WTC11 (cell line): ENCODE results near the gene NBL1. TPM values are rescaled to one million over a fixed set of nuclear protein-coding genes. Genes with fewer than 3 reads are reported as not detected.

Experiments
- ATAC-seq: fragments of 200-7000 bp; cut with Tn5 transposase; 2 replicates; pipeline ENCODE4 v1.10.0; 2021; ENCODE audit warnings: mild to moderate bottlenecking, moderate library complexity
- CTCF ChIA-PET: fragments of 300-600 bp; sonication (Branson Sonifier 250); formaldehyde crosslinking; loops from one replicate; lab custom pipeline; 2021; ENCODE audit warnings: antibody characterized with exemption; lab: Charles Lee
- POLR2A ChIA-PET: fragments of 350-600 bp; sonication (Branson Sonifier 250); formaldehyde crosslinking; loops from one replicate; lab custom pipeline; 2021; ENCODE audit warnings: antibody characterized with exemption; lab: Charles Lee
- DNase-seq: peaks from one replicate; pipeline ENCODE4 v3.0.0; 2021; ENCODE audit warnings: low spot score
- H3K27ac Mint-ChIP-seq: 2 replicates; pipeline ENCODE4 v1.8.0; 2021; ENCODE audit warnings: mixed read lengths
- H3K27me3 Mint-ChIP-seq: 2 replicates; pipeline ENCODE4 v1.8.0; 2021; ENCODE audit warnings: low read depth, mild to moderate bottlenecking, moderate library complexity, mixed read lengths
- H3K36me3 Mint-ChIP-seq: 2 replicates; pipeline ENCODE4 v1.8.0; 2021; ENCODE audit warnings: mixed read lengths
- H3K4me1 Mint-ChIP-seq: 2 replicates; pipeline ENCODE4 v1.8.0; 2022; ENCODE audit warnings: mixed read lengths
- H3K4me3 Mint-ChIP-seq: 2 replicates; pipeline ENCODE4 v1.8.0; 2021; ENCODE audit warnings: mild to moderate bottlenecking, moderate library complexity, mixed read lengths
- H3K9me3 Mint-ChIP-seq: 2 replicates; pipeline ENCODE4 v1.8.0; 2021; ENCODE audit warnings: mixed read lengths
- FOXK1 ChIP-seq: sonication (generic); formaldehyde crosslinking; IDR thresholded peaks from 2 replicates; pipeline ENCODE4 v1.8.0; 2022; ENCODE audit warnings: mild to moderate bottlenecking, moderate library complexity, missing genetic modification reagents
- GTF2I ChIP-seq: fragments of 250-450 bp; sonication (Bioruptor Pico); conservative IDR thresholded peaks from 2 replicates; pipeline ENCODE4 v1.4.0; 2021; ENCODE audit warnings: mild to moderate bottlenecking
- IRF2 ChIP-seq: sonication (generic); formaldehyde crosslinking; IDR thresholded peaks from 2 replicates; pipeline ENCODE4 v1.8.0; 2022; ENCODE audit warnings: low read depth, missing genetic modification reagents, borderline replicate concordance
- KAT7 ChIP-seq: sonication (generic); formaldehyde crosslinking; IDR thresholded peaks from 2 replicates; pipeline ENCODE4 v1.8.1; 2023; ENCODE audit warnings: missing genetic modification reagents, mild to moderate bottlenecking, borderline replicate concordance
- NFE2L1 ChIP-seq: sonication (generic); formaldehyde crosslinking; IDR thresholded peaks from 2 replicates; pipeline ENCODE4 v1.8.1; 2023; ENCODE audit warnings: missing genetic modification reagents
- NFYB ChIP-seq: sonication (generic); formaldehyde crosslinking; conservative IDR thresholded peaks from 2 replicates; pipeline ENCODE4 v1.8.0; 2022; ENCODE audit warnings: low read depth, missing genetic modification reagents
- NR3C1 ChIP-seq: sonication (generic); formaldehyde crosslinking; conservative IDR thresholded peaks from 2 replicates; pipeline ENCODE4 v1.8.1; 2023; ENCODE audit warnings: low read depth, mild to moderate bottlenecking, missing genetic modification reagents
- PRRX2 ChIP-seq: fragments of 250-450 bp; sonication (Bioruptor Pico); IDR thresholded peaks from 2 replicates; pipeline ENCODE4 v1.8.0; 2021; ENCODE audit warnings: mild to moderate bottlenecking
- ZBTB21 ChIP-seq: sonication (generic); formaldehyde crosslinking; IDR thresholded peaks from 2 replicates; pipeline ENCODE4 v1.8.1; 2023; ENCODE audit warnings: mild to moderate bottlenecking, missing genetic modification reagents, borderline replicate concordance
- ZNF121 ChIP-seq: sonication (generic); formaldehyde crosslinking; IDR thresholded peaks from 2 replicates; pipeline ENCODE4 v1.8.0; 2023; ENCODE audit warnings: missing genetic modification reagents
- ZNF317 ChIP-seq: sonication (generic); formaldehyde crosslinking; IDR thresholded peaks from 2 replicates; pipeline ENCODE4 v1.8.1; 2023; ENCODE audit warnings: low read depth, mild to moderate bottlenecking, moderate library complexity, missing genetic modification reagents, borderline replicate concordance
- total RNA-seq: library from RNA; stranded (reverse); gene quantifications from 3 replicates; pipeline ENCODE4 v1.2.3, GENCODE V29; 2021
- TF ChIP-seq, protein P1 (sequence below): sonication (generic); formaldehyde crosslinking; IDR thresholded peaks from 2 replicates; pipeline ENCODE4 v1.8.1; 2022; ENCODE audit warnings: mild to moderate bottlenecking, moderate library complexity, missing genetic modification reagents
- TF ChIP-seq, protein P2 (sequence below): sonication (generic); formaldehyde crosslinking; IDR thresholded peaks from 2 replicates; pipeline ENCODE4 v1.8.0; 2023; ENCODE audit warnings: missing genetic modification reagents, mild to moderate bottlenecking, borderline replicate concordance
- TF ChIP-seq, protein P3 (sequence below): sonication (generic); formaldehyde crosslinking; IDR thresholded peaks from 2 replicates; pipeline ENCODE4 v1.8.0; 2022; ENCODE audit warnings: mild to moderate bottlenecking, missing genetic modification reagents
- TF ChIP-seq, protein P4 (sequence below): sonication (generic); formaldehyde crosslinking; IDR thresholded peaks from 2 replicates; pipeline ENCODE4 v1.8.1; 2023; ENCODE audit warnings: mild to moderate bottlenecking, moderate library complexity, missing genetic modification reagents
- TF ChIP-seq, protein P5 (sequence below): sonication (generic); formaldehyde crosslinking; IDR thresholded peaks from 2 replicates; pipeline ENCODE4 v1.8.1; 2022; ENCODE audit warnings: missing genetic modification reagents, borderline replicate concordance
- TF ChIP-seq, protein P6 (sequence below): sonication (generic); formaldehyde crosslinking; IDR thresholded peaks from 2 replicates; pipeline ENCODE4 v1.8.0; 2022; ENCODE audit warnings: mild to moderate bottlenecking, missing genetic modification reagents
- TF ChIP-seq, protein P7 (sequence below): fragments of 250-450 bp; sonication (Bioruptor Pico); IDR thresholded peaks from 2 replicates; pipeline ENCODE4 v1.9.0; 2021; ENCODE audit warnings: moderate library complexity, mild to moderate bottlenecking, inconsistent platforms, borderline replicate concordance
- TF ChIP-seq, protein P8 (sequence below): sonication (generic); formaldehyde crosslinking; IDR thresholded peaks from 2 replicates; pipeline ENCODE4 v1.8.0; 2022; ENCODE audit warnings: mild to moderate bottlenecking, missing genetic modification reagents
- TF ChIP-seq, protein P9 (sequence below): sonication (generic); formaldehyde crosslinking; IDR thresholded peaks from 2 replicates; pipeline ENCODE4 v1.8.1; 2023; ENCODE audit warnings: mild to moderate bottlenecking, missing genetic modification reagents, borderline replicate concordance

Gene NBL1
- total RNA-seq, 1 experiment from 2014 or later, result 17.1 TPM

DNA sequence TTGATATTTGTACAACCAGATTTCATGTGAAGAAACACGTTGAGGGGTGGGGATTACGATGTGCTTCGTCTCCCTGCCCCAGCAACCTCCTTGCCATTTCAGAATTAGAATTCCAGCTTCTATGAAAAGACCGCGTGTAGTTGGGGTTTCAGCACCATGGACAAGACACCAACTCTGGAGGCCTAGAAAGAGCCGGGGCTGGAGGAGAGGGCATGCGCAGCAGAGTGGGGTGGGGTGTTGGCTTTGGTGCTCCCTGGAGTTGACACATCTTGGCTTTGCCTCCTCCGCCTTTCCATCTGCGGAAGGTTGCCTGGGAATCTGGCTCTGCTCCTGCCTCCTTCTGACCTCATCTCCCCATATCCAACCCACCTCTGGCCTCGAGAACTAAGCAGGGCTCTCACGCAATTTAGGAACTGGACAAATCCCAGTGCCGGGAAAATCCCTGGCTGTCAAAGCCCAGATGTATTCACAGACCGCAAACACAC is 32.4 kb downstream of the NBL1 start:
- no peaks in the 10 kb centered on the region for H3K4me1 Mint-ChIP-seq
- peak; percentile 93 for ATAC-seq
- POLR2A ChIA-PET, result no interaction called here
- no peak overlapping the region for H3K27ac Mint-ChIP-seq
- CTCF ChIA-PET, result interaction anchor here (1.0 to 5.1 kb wide), 5 partner anchors 10 to 205 kb away, joined by 3 to 37 read pairs (median 4); partner anchors contain the start of gene OTUD3
- no peaks in the 10 kb centered on the region for H3K9me3 Mint-ChIP-seq
- no peaks in the 10 kb centered on the region for H3K36me3 Mint-ChIP-seq
- H3K4me3 Mint-ChIP-seq, result no peak overlapping the region
- H3K27me3 Mint-ChIP-seq, result peaks cover 22% of the 10 kb centered on the region
- peak; percentile 81 for DNase-seq
- TF ChIP-seq ZNF121 (CRISPR knock-in tag) (no peak), NFYB (CRISPR knock-in tag) (no peak), NFE2L1 (peak; percentile 14; the same call in 1 of the 2 replicates), IRF2 (CRISPR knock-in tag) (no peak), GTF2I (no peak), ZBTB21 (no peak), PRRX2 (CRISPR knock-in tag) (no peak), FOXK1 (CRISPR knock-in tag) (peak; percentile 56; the same call in 1 of the 2 replicates), KAT7 (no peak), ZNF317 (CRISPR knock-in tag) (no peak), NR3C1 (CRISPR knock-in tag) (no peak)
- TF ChIP-seq, protein P1, sequence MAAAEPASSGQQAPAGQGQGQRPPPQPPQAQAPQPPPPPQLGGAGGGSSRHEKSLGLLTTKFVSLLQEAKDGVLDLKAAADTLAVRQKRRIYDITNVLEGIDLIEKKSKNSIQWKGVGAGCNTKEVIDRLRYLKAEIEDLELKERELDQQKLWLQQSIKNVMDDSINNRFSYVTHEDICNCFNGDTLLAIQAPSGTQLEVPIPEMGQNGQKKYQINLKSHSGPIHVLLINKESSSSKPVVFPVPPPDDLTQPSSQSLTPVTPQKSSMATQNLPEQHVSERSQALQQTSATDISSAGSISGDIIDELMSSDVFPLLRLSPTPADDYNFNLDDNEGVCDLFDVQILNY, result peak; percentile 34; the same call in 1 of the 2 replicates
- TF ChIP-seq, protein P2, sequence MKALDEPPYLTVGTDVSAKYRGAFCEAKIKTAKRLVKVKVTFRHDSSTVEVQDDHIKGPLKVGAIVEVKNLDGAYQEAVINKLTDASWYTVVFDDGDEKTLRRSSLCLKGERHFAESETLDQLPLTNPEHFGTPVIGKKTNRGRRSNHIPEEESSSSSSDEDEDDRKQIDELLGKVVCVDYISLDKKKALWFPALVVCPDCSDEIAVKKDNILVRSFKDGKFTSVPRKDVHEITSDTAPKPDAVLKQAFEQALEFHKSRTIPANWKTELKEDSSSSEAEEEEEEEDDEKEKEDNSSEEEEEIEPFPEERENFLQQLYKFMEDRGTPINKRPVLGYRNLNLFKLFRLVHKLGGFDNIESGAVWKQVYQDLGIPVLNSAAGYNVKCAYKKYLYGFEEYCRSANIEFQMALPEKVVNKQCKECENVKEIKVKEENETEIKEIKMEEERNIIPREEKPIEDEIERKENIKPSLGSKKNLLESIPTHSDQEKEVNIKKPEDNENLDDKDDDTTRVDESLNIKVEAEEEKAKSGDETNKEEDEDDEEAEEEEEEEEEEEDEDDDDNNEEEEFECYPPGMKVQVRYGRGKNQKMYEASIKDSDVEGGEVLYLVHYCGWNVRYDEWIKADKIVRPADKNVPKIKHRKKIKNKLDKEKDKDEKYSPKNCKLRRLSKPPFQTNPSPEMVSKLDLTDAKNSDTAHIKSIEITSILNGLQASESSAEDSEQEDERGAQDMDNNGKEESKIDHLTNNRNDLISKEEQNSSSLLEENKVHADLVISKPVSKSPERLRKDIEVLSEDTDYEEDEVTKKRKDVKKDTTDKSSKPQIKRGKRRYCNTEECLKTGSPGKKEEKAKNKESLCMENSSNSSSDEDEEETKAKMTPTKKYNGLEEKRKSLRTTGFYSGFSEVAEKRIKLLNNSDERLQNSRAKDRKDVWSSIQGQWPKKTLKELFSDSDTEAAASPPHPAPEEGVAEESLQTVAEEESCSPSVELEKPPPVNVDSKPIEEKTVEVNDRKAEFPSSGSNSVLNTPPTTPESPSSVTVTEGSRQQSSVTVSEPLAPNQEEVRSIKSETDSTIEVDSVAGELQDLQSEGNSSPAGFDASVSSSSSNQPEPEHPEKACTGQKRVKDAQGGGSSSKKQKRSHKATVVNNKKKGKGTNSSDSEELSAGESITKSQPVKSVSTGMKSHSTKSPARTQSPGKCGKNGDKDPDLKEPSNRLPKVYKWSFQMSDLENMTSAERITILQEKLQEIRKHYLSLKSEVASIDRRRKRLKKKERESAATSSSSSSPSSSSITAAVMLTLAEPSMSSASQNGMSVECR (CRISPR knock-in tag), result peak; percentile 88
- TF ChIP-seq, protein P3, sequence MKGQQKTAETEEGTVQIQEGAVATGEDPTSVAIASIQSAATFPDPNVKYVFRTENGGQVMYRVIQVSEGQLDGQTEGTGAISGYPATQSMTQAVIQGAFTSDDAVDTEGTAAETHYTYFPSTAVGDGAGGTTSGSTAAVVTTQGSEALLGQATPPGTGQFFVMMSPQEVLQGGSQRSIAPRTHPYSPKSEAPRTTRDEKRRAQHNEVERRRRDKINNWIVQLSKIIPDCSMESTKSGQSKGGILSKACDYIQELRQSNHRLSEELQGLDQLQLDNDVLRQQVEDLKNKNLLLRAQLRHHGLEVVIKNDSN (CRISPR knock-in tag), result peak; percentile 45; the same call in 1 of the 2 replicates
- TF ChIP-seq, protein P4, sequence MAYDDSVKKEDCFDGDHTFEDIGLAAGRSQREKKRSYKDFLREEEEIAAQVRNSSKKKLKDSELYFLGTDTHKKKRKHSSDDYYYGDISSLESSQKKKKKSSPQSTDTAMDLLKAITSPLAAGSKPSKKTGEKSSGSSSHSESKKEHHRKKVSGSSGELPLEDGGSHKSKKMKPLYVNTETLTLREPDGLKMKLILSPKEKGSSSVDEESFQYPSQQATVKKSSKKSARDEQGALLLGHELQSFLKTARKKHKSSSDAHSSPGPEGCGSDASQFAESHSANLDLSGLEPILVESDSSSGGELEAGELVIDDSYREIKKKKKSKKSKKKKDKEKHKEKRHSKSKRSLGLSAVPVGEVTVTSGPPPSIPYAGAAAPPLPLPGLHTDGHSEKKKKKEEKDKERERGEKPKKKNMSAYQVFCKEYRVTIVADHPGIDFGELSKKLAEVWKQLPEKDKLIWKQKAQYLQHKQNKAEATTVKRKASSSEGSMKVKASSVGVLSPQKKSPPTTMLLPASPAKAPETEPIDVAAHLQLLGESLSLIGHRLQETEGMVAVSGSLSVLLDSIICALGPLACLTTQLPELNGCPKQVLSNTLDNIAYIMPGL (CRISPR knock-in tag), result no peak
- TF ChIP-seq, protein P5, sequence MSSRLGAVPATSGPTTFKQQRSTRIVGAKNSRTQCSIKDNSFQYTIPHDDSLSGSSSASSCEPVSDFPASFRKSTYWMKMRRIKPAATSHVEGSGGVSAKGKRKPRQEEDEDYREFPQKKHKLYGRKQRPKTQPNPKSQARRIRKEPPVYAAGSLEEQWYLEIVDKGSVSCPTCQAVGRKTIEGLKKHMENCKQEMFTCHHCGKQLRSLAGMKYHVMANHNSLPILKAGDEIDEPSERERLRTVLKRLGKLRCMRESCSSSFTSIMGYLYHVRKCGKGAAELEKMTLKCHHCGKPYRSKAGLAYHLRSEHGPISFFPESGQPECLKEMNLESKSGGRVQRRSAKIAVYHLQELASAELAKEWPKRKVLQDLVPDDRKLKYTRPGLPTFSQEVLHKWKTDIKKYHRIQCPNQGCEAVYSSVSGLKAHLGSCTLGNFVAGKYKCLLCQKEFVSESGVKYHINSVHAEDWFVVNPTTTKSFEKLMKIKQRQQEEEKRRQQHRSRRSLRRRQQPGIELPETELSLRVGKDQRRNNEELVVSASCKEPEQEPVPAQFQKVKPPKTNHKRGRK (CRISPR knock-in tag), result no peak
- TF ChIP-seq, protein P6, sequence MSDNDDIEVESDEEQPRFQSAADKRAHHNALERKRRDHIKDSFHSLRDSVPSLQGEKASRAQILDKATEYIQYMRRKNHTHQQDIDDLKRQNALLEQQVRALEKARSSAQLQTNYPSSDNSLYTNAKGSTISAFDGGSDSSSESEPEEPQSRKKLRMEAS, result peak; percentile 56
- TF ChIP-seq, protein P7, sequence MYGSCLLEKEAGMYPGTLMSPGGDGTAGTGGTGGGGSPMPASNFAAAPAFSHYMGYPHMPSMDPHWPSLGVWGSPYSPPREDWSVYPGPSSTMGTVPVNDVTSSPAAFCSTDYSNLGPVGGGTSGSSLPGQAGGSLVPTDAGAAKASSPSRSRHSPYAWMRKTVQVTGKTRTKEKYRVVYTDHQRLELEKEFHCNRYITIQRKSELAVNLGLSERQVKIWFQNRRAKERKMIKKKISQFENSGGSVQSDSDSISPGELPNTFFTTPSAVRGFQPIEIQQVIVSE (CRISPR knock-in tag), result no peak
- TF ChIP-seq, protein P8, sequence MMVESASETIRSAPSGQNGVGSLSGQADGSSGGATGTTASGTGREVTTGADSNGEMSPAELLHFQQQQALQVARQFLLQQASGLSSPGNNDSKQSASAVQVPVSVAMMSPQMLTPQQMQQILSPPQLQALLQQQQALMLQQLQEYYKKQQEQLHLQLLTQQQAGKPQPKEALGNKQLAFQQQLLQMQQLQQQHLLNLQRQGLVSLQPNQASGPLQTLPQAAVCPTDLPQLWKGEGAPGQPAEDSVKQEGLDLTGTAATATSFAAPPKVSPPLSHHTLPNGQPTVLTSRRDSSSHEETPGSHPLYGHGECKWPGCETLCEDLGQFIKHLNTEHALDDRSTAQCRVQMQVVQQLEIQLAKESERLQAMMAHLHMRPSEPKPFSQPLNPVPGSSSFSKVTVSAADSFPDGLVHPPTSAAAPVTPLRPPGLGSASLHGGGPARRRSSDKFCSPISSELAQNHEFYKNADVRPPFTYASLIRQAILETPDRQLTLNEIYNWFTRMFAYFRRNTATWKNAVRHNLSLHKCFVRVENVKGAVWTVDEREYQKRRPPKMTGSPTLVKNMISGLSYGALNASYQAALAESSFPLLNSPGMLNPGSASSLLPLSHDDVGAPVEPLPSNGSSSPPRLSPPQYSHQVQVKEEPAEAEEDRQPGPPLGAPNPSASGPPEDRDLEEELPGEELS (CRISPR knock-in tag), result peak; percentile 65; the same call in 1 of the 2 replicates
- TF ChIP-seq, protein P9, sequence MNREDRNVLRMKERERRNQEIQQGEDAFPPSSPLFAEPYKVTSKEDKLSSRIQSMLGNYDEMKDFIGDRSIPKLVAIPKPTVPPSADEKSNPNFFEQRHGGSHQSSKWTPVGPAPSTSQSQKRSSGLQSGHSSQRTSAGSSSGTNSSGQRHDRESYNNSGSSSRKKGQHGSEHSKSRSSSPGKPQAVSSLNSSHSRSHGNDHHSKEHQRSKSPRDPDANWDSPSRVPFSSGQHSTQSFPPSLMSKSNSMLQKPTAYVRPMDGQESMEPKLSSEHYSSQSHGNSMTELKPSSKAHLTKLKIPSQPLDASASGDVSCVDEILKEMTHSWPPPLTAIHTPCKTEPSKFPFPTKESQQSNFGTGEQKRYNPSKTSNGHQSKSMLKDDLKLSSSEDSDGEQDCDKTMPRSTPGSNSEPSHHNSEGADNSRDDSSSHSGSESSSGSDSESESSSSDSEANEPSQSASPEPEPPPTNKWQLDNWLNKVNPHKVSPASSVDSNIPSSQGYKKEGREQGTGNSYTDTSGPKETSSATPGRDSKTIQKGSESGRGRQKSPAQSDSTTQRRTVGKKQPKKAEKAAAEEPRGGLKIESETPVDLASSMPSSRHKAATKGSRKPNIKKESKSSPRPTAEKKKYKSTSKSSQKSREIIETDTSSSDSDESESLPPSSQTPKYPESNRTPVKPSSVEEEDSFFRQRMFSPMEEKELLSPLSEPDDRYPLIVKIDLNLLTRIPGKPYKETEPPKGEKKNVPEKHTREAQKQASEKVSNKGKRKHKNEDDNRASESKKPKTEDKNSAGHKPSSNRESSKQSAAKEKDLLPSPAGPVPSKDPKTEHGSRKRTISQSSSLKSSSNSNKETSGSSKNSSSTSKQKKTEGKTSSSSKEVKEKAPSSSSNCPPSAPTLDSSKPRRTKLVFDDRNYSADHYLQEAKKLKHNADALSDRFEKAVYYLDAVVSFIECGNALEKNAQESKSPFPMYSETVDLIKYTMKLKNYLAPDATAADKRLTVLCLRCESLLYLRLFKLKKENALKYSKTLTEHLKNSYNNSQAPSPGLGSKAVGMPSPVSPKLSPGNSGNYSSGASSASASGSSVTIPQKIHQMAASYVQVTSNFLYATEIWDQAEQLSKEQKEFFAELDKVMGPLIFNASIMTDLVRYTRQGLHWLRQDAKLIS (CRISPR knock-in tag), result no peak
